HCT116 (cell line): ENCODE data around the gene STPG3.

Source experiments
- TF ChIP-seq, protein P1 (sequence below), 3 experiments: fragments of 200-600 bp in 1 of 3; sonication (generic) in 1 of 3; IDR thresholded peaks in 2 of 3; conservative IDR thresholded peaks in 1 of 3; 2 replicates each; pipeline ENCODE4 v1.5.1; 2012 to 2017; ENCODE audit warnings: low read depth in 2 of 3, low read length in 2 of 3, antibody characterized with exemption in 1 of 3, borderline replicate concordance in 1 of 3, control low read depth in 1 of 3, mild to moderate bottlenecking in 1 of 3, mixed read lengths in 1 of 3, mixed run types in 1 of 3, moderate library complexity in 1 of 3; ENCODE audit not compliant: insufficient read depth in 1 of 3
- TF ChIP-seq, protein P2 (sequence below): IDR thresholded peaks from 2 replicates; pipeline ENCODE4 v1.6.1; 2012

DNA sequence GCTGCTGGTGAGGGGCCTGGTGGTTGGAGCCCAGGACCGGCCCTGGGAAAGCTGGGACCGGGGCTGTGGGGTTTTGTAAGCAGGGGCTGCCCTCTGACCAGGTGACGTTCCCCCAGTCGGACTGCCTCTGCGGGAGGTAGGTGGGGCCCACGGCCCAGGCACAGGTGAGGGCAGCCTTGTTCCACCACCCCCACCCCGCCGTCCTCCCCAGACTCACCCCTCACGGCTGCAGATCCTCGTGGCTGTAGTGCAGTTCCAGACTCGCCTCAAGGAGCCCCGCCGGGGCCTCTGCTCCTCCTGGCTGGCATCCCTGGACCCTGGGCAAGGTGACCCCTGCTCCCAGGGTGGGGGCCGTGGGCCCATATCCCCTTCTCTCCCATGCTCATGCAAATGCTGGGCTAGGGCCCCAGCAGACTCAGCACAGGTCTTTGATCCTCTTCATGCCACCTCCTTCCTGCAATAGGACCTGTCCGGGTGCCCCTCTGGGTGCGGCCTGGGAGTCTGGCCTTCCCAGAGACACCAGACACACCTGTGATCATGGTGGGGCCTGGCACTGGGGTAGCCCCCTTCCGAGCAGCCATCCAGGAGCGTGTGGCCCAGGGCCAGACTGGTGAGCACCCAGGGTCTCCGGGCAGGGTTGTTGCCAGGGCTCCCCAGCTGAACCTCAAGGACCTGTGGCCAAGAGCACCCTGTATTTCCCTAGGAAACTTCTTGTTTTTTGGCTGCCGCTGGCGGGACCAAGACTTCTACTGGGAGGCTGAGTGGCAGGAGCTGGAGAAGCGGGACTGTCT, 35.7 kb upstream of the STPG3 start:
- TF ChIP-seq, protein P1, sequence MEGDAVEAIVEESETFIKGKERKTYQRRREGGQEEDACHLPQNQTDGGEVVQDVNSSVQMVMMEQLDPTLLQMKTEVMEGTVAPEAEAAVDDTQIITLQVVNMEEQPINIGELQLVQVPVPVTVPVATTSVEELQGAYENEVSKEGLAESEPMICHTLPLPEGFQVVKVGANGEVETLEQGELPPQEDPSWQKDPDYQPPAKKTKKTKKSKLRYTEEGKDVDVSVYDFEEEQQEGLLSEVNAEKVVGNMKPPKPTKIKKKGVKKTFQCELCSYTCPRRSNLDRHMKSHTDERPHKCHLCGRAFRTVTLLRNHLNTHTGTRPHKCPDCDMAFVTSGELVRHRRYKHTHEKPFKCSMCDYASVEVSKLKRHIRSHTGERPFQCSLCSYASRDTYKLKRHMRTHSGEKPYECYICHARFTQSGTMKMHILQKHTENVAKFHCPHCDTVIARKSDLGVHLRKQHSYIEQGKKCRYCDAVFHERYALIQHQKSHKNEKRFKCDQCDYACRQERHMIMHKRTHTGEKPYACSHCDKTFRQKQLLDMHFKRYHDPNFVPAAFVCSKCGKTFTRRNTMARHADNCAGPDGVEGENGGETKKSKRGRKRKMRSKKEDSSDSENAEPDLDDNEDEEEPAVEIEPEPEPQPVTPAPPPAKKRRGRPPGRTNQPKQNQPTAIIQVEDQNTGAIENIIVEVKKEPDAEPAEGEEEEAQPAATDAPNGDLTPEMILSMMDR (IDR thresholded peaks at IDR 0.05 in 2 of 3, conservative IDR thresholded peaks at IDR 0.05 in 1 of 3; ENCODE audit: borderline replicate concordance in 1 of 3, insufficient read depth in 1 of 3, low read depth in 2 of 3, low read length in 2 of 3): no peak
- TF ChIP-seq, protein P2, sequence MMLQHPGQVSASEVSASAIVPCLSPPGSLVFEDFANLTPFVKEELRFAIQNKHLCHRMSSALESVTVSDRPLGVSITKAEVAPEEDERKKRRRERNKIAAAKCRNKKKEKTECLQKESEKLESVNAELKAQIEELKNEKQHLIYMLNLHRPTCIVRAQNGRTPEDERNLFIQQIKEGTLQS: no peak
